HG03139 (cell line): ENCODE measurements around the gene CACNA2D3.

Experiments used
- ATAC-seq: cut with Tn5 transposase; IDR thresholded peaks from one replicate; pipeline ENCODE4 v1.9.1; 2021; ENCODE audit not compliant: unreplicated experiment

The CACNA2D3 gene

GRCh38 chr3:54361746-54362283 lies 239.5 kb downstream of the CACNA2D3 start:
- ATAC-seq: no peak

- ATAC-seq: no peak
Measured at GRCh38 chr3:54366007-54366750, 243.8 kb downstream of the CACNA2D3 start.

- ATAC-seq: no peak
Measured at GRCh38 chr3:54366839-54367238, 244.5 kb downstream of the CACNA2D3 start.

GRCh38 chr3:54372232-54372631 lies 249.9 kb downstream of the CACNA2D3 start:
- no peak for ATAC-seq

GRCh38 chr3:54374214-54374852 lies 252.0 kb downstream of the CACNA2D3 start:
- ATAC-seq: no peak

GRCh38 chr3:54376142-54376807 lies 253.9 kb downstream of the CACNA2D3 start:
- no peak for ATAC-seq

- no peak for ATAC-seq
Measured at GRCh38 chr3:54376939-54377578, 254.7 kb downstream of the CACNA2D3 start.

GRCh38 chr3:54378184-54378583 lies 255.8 kb downstream of the CACNA2D3 start:
- no peak for ATAC-seq

- no peak for ATAC-seq
Measured at GRCh38 chr3:54384279-54384678, 261.9 kb downstream of the CACNA2D3 start.

GRCh38 chr3:54390582-54390981 lies 268.2 kb downstream of the CACNA2D3 start:
- ATAC-seq: no peak

GRCh38 chr3:54393150-54393549 lies 270.8 kb downstream of the CACNA2D3 start:
- ATAC-seq: no peak

GRCh38 chr3:54408328-54408727 lies 286.0 kb downstream of the CACNA2D3 start:
- ATAC-seq: no peak

GRCh38 chr3:54421943-54422342 lies 299.6 kb downstream of the CACNA2D3 start:
- ATAC-seq: no peak

- no peak for ATAC-seq
Measured at GRCh38 chr3:54424292-54424691, 301.9 kb downstream of the CACNA2D3 start.

GRCh38 chr3:54426381-54426780 lies 304.0 kb downstream of the CACNA2D3 start:
- ATAC-seq: no peak

GRCh38 chr3:54427501-54427900 lies 305.1 kb downstream of the CACNA2D3 start:
- ATAC-seq: no peak

GRCh38 chr3:54427941-54428871 lies 305.9 kb downstream of the CACNA2D3 start:
- no peak for ATAC-seq

- no peak for ATAC-seq
Measured at GRCh38 chr3:54432975-54433374, 310.6 kb downstream of the CACNA2D3 start.

GRCh38 chr3:54433846-54434245 lies 311.5 kb downstream of the CACNA2D3 start:
- ATAC-seq: no peak

GRCh38 chr3:54434756-54435155 lies 312.4 kb downstream of the CACNA2D3 start:
- ATAC-seq: no peak
